Liver (tissue), 9 donors: ENCODE results near the gene ADA. TPM values are rescaled to one million over a fixed set of nuclear protein-coding genes. Genes with fewer than 3 reads are reported as not detected.

ENCODE experiments used
- DNase-seq: peaks from one replicate; pipeline ENCODE4 v3.0.0-alpha.2; 2017; ENCODE audit warnings: low spot score
- H3K27ac ChIP-seq, 2 donors: one replicate each; pipeline ENCODE4 v1.7.0; 2013; ENCODE audit warnings: inconsistent platforms in 2 of 2, low read length in 2 of 2, control low read depth in 1 of 2, low read depth in 1 of 2, mild to moderate bottlenecking in 1 of 2
- H3K27me3 ChIP-seq, 4 donors: one replicate each; pipeline versions ENCODE4 v1.6.1 to v1.7.0; 2013; ENCODE audit warnings: low read length in 3 of 4, inconsistent platforms in 1 of 4, mild to moderate bottlenecking in 1 of 4, moderate library complexity in 1 of 4; ENCODE audit not compliant: control insufficient read depth in 4 of 4, insufficient read depth in 4 of 4
- H3K36me3 ChIP-seq, 4 donors: one replicate each; pipeline versions ENCODE4 v1.6.1 to v1.7.0; 2013; ENCODE audit warnings: low read length in 3 of 4, mild to moderate bottlenecking in 3 of 4, low read depth in 1 of 4, moderate library complexity in 1 of 4; ENCODE audit not compliant: control insufficient read depth in 4 of 4, insufficient read depth in 3 of 4
- H3K4me1 ChIP-seq, 4 donors: one replicate each; pipeline versions ENCODE4 v1.6.1 to v1.7.0; 2013; ENCODE audit warnings: low read length in 3 of 4, mild to moderate bottlenecking in 3 of 4, moderate library complexity in 1 of 4; ENCODE audit not compliant: control insufficient read depth in 4 of 4, insufficient read depth in 4 of 4
- H3K4me3 ChIP-seq, 3 donors: one replicate each; pipeline versions ENCODE4 v1.6.1 to v1.7.0; 2013; ENCODE audit warnings: low read length in 3 of 3, control low read depth in 1 of 3, low read depth in 1 of 3, mild to moderate bottlenecking in 1 of 3
- H3K9ac ChIP-seq, 2 donors: one replicate each; pipeline ENCODE4 v1.7.0; 2013; ENCODE audit warnings: low read length in 2 of 2, mild to moderate bottlenecking in 2 of 2, moderate library complexity in 2 of 2, control low read depth in 1 of 2, low read depth in 1 of 2
- H3K9me3 ChIP-seq, 4 donors: one replicate each; pipeline versions ENCODE4 v1.6.1 to v1.7.0; 2013; ENCODE audit warnings: low read length in 3 of 4; ENCODE audit not compliant: control insufficient read depth in 4 of 4
- ATF3 ChIP-seq: IDR thresholded peaks from 2 replicates; pipeline ENCODE4 v1.6.1; 2016; ENCODE audit warnings: antibody characterized with exemption
- CTCF ChIP-seq: fragments of 150-350 bp; IDR thresholded peaks from 2 replicates; pipeline ENCODE4 v1.5.1; 2017; ENCODE audit warnings: improper control_type of control experiment, low read depth, low read length; ENCODE audit not compliant: missing input control
- EGR1 ChIP-seq, 2 donors: IDR thresholded peaks; 2 replicates each; pipeline ENCODE4 v1.6.1; 2016 to 2018; ENCODE audit warnings: antibody characterized with exemption in 2 of 2, low read depth in 2 of 2
- FOXA1 ChIP-seq: IDR thresholded peaks from 2 replicates; pipeline ENCODE4 v1.6.1; 2016; ENCODE audit warnings: antibody characterized with exemption
- FOXA2 ChIP-seq: IDR thresholded peaks from 2 replicates; pipeline ENCODE4 v1.6.1; 2016; ENCODE audit warnings: antibody characterized with exemption
- GABPA ChIP-seq, 2 donors: IDR thresholded peaks in 1 of 2; conservative IDR thresholded peaks in 1 of 2; 2 replicates each; pipeline ENCODE4 v1.6.1; 2016; ENCODE audit warnings: antibody characterized with exemption in 2 of 2, mild to moderate bottlenecking in 1 of 2, moderate library complexity in 1 of 2
- HNF4A ChIP-seq, 2 donors: conservative IDR thresholded peaks; 2 replicates each; pipeline ENCODE4 v1.6.1; 2016; ENCODE audit warnings: antibody characterized with exemption in 2 of 2, mild to moderate bottlenecking in 2 of 2
- HNF4G ChIP-seq: IDR thresholded peaks from 2 replicates; pipeline ENCODE4 v1.6.1; 2016; ENCODE audit warnings: antibody characterized with exemption
- JUND ChIP-seq, 2 donors: IDR thresholded peaks; 2 replicates each; pipeline ENCODE4 v1.6.1; 2016; ENCODE audit warnings: antibody characterized with exemption in 2 of 2
- MAX ChIP-seq: IDR thresholded peaks from 2 replicates; pipeline ENCODE4 v1.6.1; 2016; ENCODE audit warnings: antibody characterized with exemption
- NR2F2 ChIP-seq: IDR thresholded peaks from 2 replicates; pipeline ENCODE4 v1.6.1; 2016; ENCODE audit warnings: antibody characterized with exemption
- RAD21 ChIP-seq, 2 donors: IDR thresholded peaks; 2 replicates each; pipeline ENCODE4 v1.6.1; 2016; ENCODE audit warnings: antibody characterized with exemption in 2 of 2, mild to moderate bottlenecking in 2 of 2
- REST ChIP-seq: IDR thresholded peaks from 2 replicates; pipeline ENCODE4 v1.6.1; 2016; ENCODE audit warnings: antibody characterized with exemption, mild to moderate bottlenecking
- RXRA ChIP-seq, 2 donors: IDR thresholded peaks; 2 replicates each; pipeline ENCODE4 v1.6.1; 2017 to 2018; ENCODE audit warnings: antibody characterized with exemption in 2 of 2, mild to moderate bottlenecking in 1 of 2
- SP1 ChIP-seq: IDR thresholded peaks from 2 replicates; pipeline ENCODE4 v1.6.1; 2018; ENCODE audit warnings: antibody characterized with exemption, mild to moderate bottlenecking
- TAF1 ChIP-seq: conservative IDR thresholded peaks from 2 replicates; pipeline ENCODE4 v1.6.1; 2016; ENCODE audit warnings: antibody characterized with exemption, mild to moderate bottlenecking
- YY1 ChIP-seq: IDR thresholded peaks from 2 replicates; pipeline ENCODE4 v1.6.1; 2016; ENCODE audit warnings: antibody characterized with exemption, mild to moderate bottlenecking
- ZBTB33 ChIP-seq: IDR thresholded peaks from 2 replicates; pipeline ENCODE4 v1.6.1; 2016; ENCODE audit warnings: antibody characterized with exemption
- WGBS: extraction: QIAGEN DNeasy Blood & Tissue Kit; methylation state at CpG from one replicate; pipeline ENCODE4 v1.1.7; 2013; 5-methylcytosine and 5-hydroxymethylcytosine counted together
- polyA plus RNA-seq, 2 donors: library from polyadenylated mRNA; stranded (reverse) in 1 of 2; unstranded in 1 of 2; fragments of 200-250 nt in 1 of 2; fragments of >200 nt in 1 of 2; fragmentation: Nextera tagmentation in 1 of 2; extraction: Ambion mirVana in 1 of 2; gene quantifications; one replicate each; pipeline versions ENCODE4 v1.2.1 to v1.2.3, GENCODE V29; 2013 to 2015
- total RNA-seq, 2 donors: library from RNA; depleted of rRNA; stranded (reverse); fragments of >200 nt; gene quantifications; one replicate each; pipeline ENCODE4 v1.2.3, GENCODE V29; 2014
- donor health status: healthy.
- donor health status: healthy.
- donor health status: healthy.
- donor health status: healthy.
- donor health status: healthy.

Gene ADA
- total and polyA plus RNA-seq, 4 donors: 2.9 to 7.7 (median 3.0) TPM

- no peak overlapping the region for H3K27ac ChIP-seq
- peaks cover 2 to 29% (median 25%) of the 10 kb centered on the region in 4 donors for H3K4me1 ChIP-seq
Measured at GRCh38 chr20:44606725-44607441, 44.6 kb downstream of the ADA start.

More at GRCh38 chr20:44606725-44607441, 44.6 kb downstream of the ADA start:
- Histone ChIP-seq H3K9ac (no peak overlapping the region), H3K36me3 (no peaks in the 10 kb centered on the region), H3K4me3 (no peak overlapping the region), H3K9me3 (no peaks in the 10 kb centered on the region), H3K27me3 (no peaks in the 10 kb centered on the region)
- no peak for DNase-seq
- TF ChIP-seq HNF4A (conservative IDR thresholded peaks at IDR 0.05) (no peak), FOXA1 (no peak), FOXA2 (no peak), SP1 (no peak), YY1 (no peak), CTCF (no peak), MAX (no peak), HNF4G (no peak), ZBTB33 (no peak), REST (no peak), TAF1 (no peak), EGR1 (IDR thresholded peaks at IDR 0.05; ENCODE audit: low read depth in 2 of 2) (no peak), ATF3 (no peak), RAD21 (IDR thresholded peaks at IDR 0.05) (no peak), JUND (IDR thresholded peaks at IDR 0.05) (no peak), GABPA (IDR thresholded peaks at IDR 0.05 in 1 of 2, conservative IDR thresholded peaks at IDR 0.05 in 1 of 2) (no peak), NR2F2 (no peak), RXRA (IDR thresholded peaks at IDR 0.05) (no peak)
- 93% methylated on average over 5 of the region's 5 CpGs for WGBS
